A549 (cell line): ENCODE results near the gene UTP15. TPM values are rescaled to one million over a fixed set of nuclear protein-coding genes. Genes with fewer than 3 reads are reported as not detected.

Experiments
- ATAC-seq, 2 experiments: fragments of 200-7000 bp in 1 of 2; fragments of >200 bp in 1 of 2; cut with Nextera tagmentation in 1 of 2; cut with Tn5 transposase in 1 of 2; 3 replicates each; pipeline versions ENCODE4 v1.8.0 to v1.9.1; 2018 to 2020; ENCODE audit warnings: mild to moderate bottlenecking in 1 of 2, moderate library complexity in 1 of 2
- CTCF ChIA-PET: fragments of 300-600 bp; sonication (Branson Sonifier 250); formaldehyde crosslinking; extraction: SDS; loops from one replicate; lab custom pipeline; 2021; ENCODE audit warnings: antibody characterized with exemption, inconsistent platforms; lab: Yijun Ruan, JAX
- POLR2A ChIA-PET: fragments of 350-600 bp; formaldehyde crosslinking; extraction: SDS; loops from one replicate; lab custom pipeline; 2021; ENCODE audit warnings: antibody characterized with exemption, inconsistent platforms; lab: Yijun Ruan, JAX
- DNase-seq, 2 experiments: peaks; one replicate each; pipeline versions ENCODE4 v3.0.0 to v3.0.0-alpha.2; 2011 to 2016; ENCODE audit warnings: low read depth in 1 of 2, low spot score in 1 of 2
- FAIRE-seq: peaks from 2 replicates; lab custom pipeline; 2011; peaks lifted over from hg19 to GRCh38; lab: Jason Lieb, UNC
- H3K27ac ChIP-seq, 2 experiments: fragments of >200 bp; sonication (Bioruptor Twin); formaldehyde crosslinking; 3 replicates each; pipeline ENCODE4 v1.5.1; 2016 to 2017
- H3K4me1 ChIP-seq: fragments of >200 bp; sonication (Bioruptor Twin); formaldehyde crosslinking; 3 replicates; pipeline ENCODE4 v1.6.1; 2016
- H3K4me2 ChIP-seq: fragments of >200 bp; sonication (Bioruptor Twin); formaldehyde crosslinking; 3 replicates; pipeline ENCODE4 v1.6.1; 2016
- H3K4me3 ChIP-seq: fragments of >200 bp; sonication (Bioruptor Twin); formaldehyde crosslinking; 3 replicates; pipeline ENCODE4 v1.5.1; 2016
- H3K9me3 ChIP-seq: fragments of >200 bp; sonication (Bioruptor Twin); formaldehyde crosslinking; 3 replicates; pipeline ENCODE4 v1.6.1; 2016
- BCL3 ChIP-seq: fragments of >200 bp; sonication (Bioruptor Twin); formaldehyde crosslinking; IDR thresholded peaks from 3 replicates; pipeline ENCODE4 v1.6.1; 2016
- BHLHE40 ChIP-seq: IDR thresholded peaks from 2 replicates; pipeline ENCODE4 v1.6.1; 2012; ENCODE audit warnings: low read depth, low read length, inconsistent platforms
- CBX8 ChIP-seq: fragments of 200-600 bp; sonication (generic); IDR thresholded peaks from 2 replicates; pipeline ENCODE4 v1.6.1; 2016
- E2F6 ChIP-seq: IDR thresholded peaks from 2 replicates; pipeline ENCODE4 v1.6.1; 2012; ENCODE audit warnings: low read depth, borderline replicate concordance
- EHF ChIP-seq: fragments of 250-450 bp; sonication (Bioruptor Pico); IDR thresholded peaks from 2 replicates; pipeline ENCODE4 v1.5.0; 2020; ENCODE audit warnings: mild to moderate bottlenecking
- ELK1 ChIP-seq: fragments of 150-350 bp; IDR thresholded peaks from 2 replicates; pipeline ENCODE4 v1.6.1; 2014; ENCODE audit warnings: low read depth, mild to moderate bottlenecking, low read length
- EP300 ChIP-seq, 2 experiments: fragments of >200 bp; sonication (Bioruptor Twin); formaldehyde crosslinking; IDR thresholded peaks; 2 replicates in 1 of 2; 3 replicates in 1 of 2; pipeline ENCODE4 v1.6.1; 2016 to 2017
- FOSB ChIP-seq: fragments of 250-450 bp; sonication (Bioruptor Pico); IDR thresholded peaks from 2 replicates; pipeline ENCODE4 v1.5.0; 2020; ENCODE audit warnings: mild to moderate bottlenecking, moderate library complexity
- FOSL2 ChIP-seq, 2 experiments: fragments of 450-650 bp in 1 of 2; fragments of >200 bp in 1 of 2; sonication (Bioruptor Twin) in 1 of 2; formaldehyde crosslinking; IDR thresholded peaks; 2 replicates each; pipeline versions ENCODE4 v1.5.0 to v1.6.1; 2016 to 2020; ENCODE audit warnings: mild to moderate bottlenecking in 1 of 2, moderate library complexity in 1 of 2
- GATA3 ChIP-seq: IDR thresholded peaks from 2 replicates; pipeline ENCODE4 v1.6.1; 2012; ENCODE audit warnings: borderline replicate concordance
- HOXA7 ChIP-seq: fragments of 250-450 bp; sonication (Bioruptor Pico); IDR thresholded peaks from 2 replicates; pipeline ENCODE4 v1.5.0; 2020; ENCODE audit warnings: mild to moderate bottlenecking, moderate library complexity
- HOXB5 ChIP-seq: fragments of 250-450 bp; sonication (Bioruptor Pico); IDR thresholded peaks from 2 replicates; pipeline ENCODE4 v1.5.0; 2020; ENCODE audit warnings: mild to moderate bottlenecking, moderate library complexity
- JUN ChIP-seq, 2 experiments: fragments of >200 bp; sonication (Bioruptor Twin); formaldehyde crosslinking; IDR thresholded peaks; 2 replicates in 1 of 2; 3 replicates in 1 of 2; pipeline ENCODE4 v1.6.1; 2016 to 2017
- JUNB ChIP-seq: fragments of >200 bp; sonication (Bioruptor Twin); formaldehyde crosslinking; IDR thresholded peaks from 2 replicates; pipeline ENCODE4 v1.6.1; 2016
- KDM1A ChIP-seq: fragments of 200-600 bp; sonication (generic); IDR thresholded peaks from 2 replicates; pipeline ENCODE4 v1.6.1; 2016; ENCODE audit warnings: low read depth, mild to moderate bottlenecking
- MAFK ChIP-seq: fragments of 450-650 bp; IDR thresholded peaks from 2 replicates; pipeline ENCODE4 v1.6.1; 2014; ENCODE audit not compliant: partially characterized antibody
- MAX ChIP-seq: IDR thresholded peaks from 2 replicates; pipeline ENCODE4 v1.6.1; 2012
- MYC ChIP-seq: IDR thresholded peaks from 2 replicates; pipeline ENCODE4 v1.6.1; 2012; ENCODE audit warnings: mild to moderate bottlenecking, inconsistent platforms, low read length, improper control_type of control experiment, borderline replicate concordance
- PHF8 ChIP-seq: fragments of 200-600 bp; sonication (generic); IDR thresholded peaks from 2 replicates; pipeline ENCODE4 v1.6.1; 2016; ENCODE audit warnings: low read depth, mild to moderate bottlenecking, antibody characterized with exemption, moderate library complexity, borderline replicate concordance
- POLR2A ChIP-seq: IDR thresholded peaks from 2 replicates; pipeline ENCODE4 v1.6.1; 2012; ENCODE audit warnings: mild to moderate bottlenecking, low read length
- RAD21 ChIP-seq, 2 experiments: fragments of >200 bp in 1 of 2; sonication (Bioruptor Twin) in 1 of 2; formaldehyde crosslinking in 1 of 2; IDR thresholded peaks in 1 of 2; conservative IDR thresholded peaks in 1 of 2; 2 replicates in 1 of 2; 3 replicates in 1 of 2; pipeline ENCODE4 v1.6.1; 2012 to 2018; ENCODE audit warnings: inconsistent platforms in 1 of 2
- RARB ChIP-seq: fragments of 250-450 bp; sonication (Bioruptor Pico); IDR thresholded peaks from 2 replicates; pipeline ENCODE4 v1.8.0; 2021; ENCODE audit warnings: mild to moderate bottlenecking, moderate library complexity
- SREBF2 ChIP-seq: fragments of 450-650 bp; IDR thresholded peaks from 2 replicates; pipeline ENCODE4 v1.6.1; 2014; ENCODE audit warnings: mild to moderate bottlenecking, moderate library complexity
- TFCP2L1 ChIP-seq: fragments of 250-450 bp; sonication (Bioruptor Pico); IDR thresholded peaks from 2 replicates; pipeline ENCODE4 v1.5.0; 2021; ENCODE audit warnings: mild to moderate bottlenecking
- USF2 ChIP-seq: fragments of 450-650 bp; IDR thresholded peaks from 2 replicates; pipeline ENCODE4 v1.6.1; 2014; ENCODE audit warnings: antibody characterized with exemption
- ZSCAN20 ChIP-seq: fragments of 250-450 bp; sonication (Bioruptor Pico); IDR thresholded peaks from 2 replicates; pipeline ENCODE4 v1.8.0; 2022; ENCODE audit warnings: mild to moderate bottlenecking, moderate library complexity
- WGBS: methylation state at CpG from one replicate; pipeline ENCODE4 v1.1.6; 2017; ENCODE audit errors: missing lambda C conversion rate; 5-methylcytosine and 5-hydroxymethylcytosine counted together
- polyA plus RNA-seq, 4 experiments: library from polyadenylated mRNA; depleted of rRNA in 3 of 4; stranded (reverse); fragments of >200 nt; fragmentation: RNase III in 1 of 4; extraction: RNeasy Plus Mini Kit Qiagen cat#74134 plus additional on column Dnase treatment in 1 of 4; gene quantifications; 2 replicates in 3 of 4; 3 replicates in 1 of 4; pipeline ENCODE4 v1.2.3, GENCODE V29; 2011 to 2017

The UTP15 gene
- polyA plus RNA-seq, 2 of the 4 experiments (the other 2 are of a cell fraction): 21.6 to 44.0 TPM

- Histone ChIP-seq H3K27ac (peak overlapping the region in 1 of 2 experiments; percentile 82; a peak in 1 of 6 replicates), H3K9me3 (peaks cover 9% of the 10 kb centered on the region; the same call in 1 of the 3 replicates), H3K4me2 (no peak overlapping the region), H3K4me3 (no peak overlapping the region), H3K4me1 (peaks cover 39% of the 10 kb centered on the region)
- no peak for ATAC-seq
- 93% methylated on average over 5 of the region's 5 CpGs for WGBS
- ChIA-PET POLR2A (no interaction called here), CTCF (interaction anchor here (3.0 to 5.2 kb wide), 2 partner anchors 13 to 189 kb away, joined by 8 to 30 read pairs; no protein-coding TSS in a partner anchor)
- FAIRE-seq: no peak
- TF ChIP-seq HOXA7 (CRISPR knock-in tag) (no peak), PHF8 (no peak), KDM1A (no peak), HOXB5 (CRISPR knock-in tag) (no peak), BHLHE40 (no peak), MYC (no peak), SREBF2 (no peak), RARB (CRISPR knock-in tag) (no peak), E2F6 (no peak), TFCP2L1 (CRISPR knock-in tag) (no peak), ELK1 (no peak), EHF (CRISPR knock-in tag) (no peak), JUN (IDR thresholded peaks at IDR 0.05) (no peak), CBX8 (no peak), FOSB (CRISPR knock-in tag) (no peak)
- DNase-seq: no peak
Measured at GRCh38 chr5:73603998-73604397, 38.5 kb downstream of the UTP15 start.

- FAIRE-seq (peak; percentile 74), ATAC-seq (peak; percentile 89 to 96), DNase-seq (peak; percentile 31 to 84)
- ChIA-PET POLR2A (interaction anchor here (1.1 kb wide), 1 partner anchor 20 kb away, joined by 3 read pairs; no protein-coding TSS in a partner anchor), CTCF (interaction anchor here (1.0 to 5.2 kb wide), 3 partner anchors 14 to 187 kb away, joined by 3 to 30 read pairs (median 8); no protein-coding TSS in a partner anchor)
- Histone ChIP-seq H3K4me2 (peak overlapping the region; percentile 81), H3K4me3 (no peak overlapping the region; the same call in 2 of the 3 replicates), H3K27ac (peak overlapping the region; percentile 80 to 82), H3K9me3 (peaks cover 9% of the 10 kb centered on the region; the same call in 1 of the 3 replicates), H3K4me1 (peaks cover 39% of the 10 kb centered on the region)
- TF ChIP-seq BCL3: peak; percentile 37; the same call in 1 of the 3 replicates
- TF ChIP-seq USF2: no peak
- no peak for TF ChIP-seq RAD21 (conservative IDR thresholded peaks at IDR 0.05 in 1 of 2, IDR thresholded peaks at IDR 0.05 in 1 of 2)
- TF ChIP-seq SREBF2: no peak
- TF ChIP-seq JUNB: peak; percentile 36; the same call in 1 of the 2 replicates
- peak; percentile 38; the same call in 1 of the 2 replicates for TF ChIP-seq MAX
- TF ChIP-seq GATA3: peak; percentile 76
- no peak for TF ChIP-seq POLR2A
- TF ChIP-seq MAFK: no peak
- TF ChIP-seq EHF (CRISPR knock-in tag): 0 out of 2 replicates have a peak, but pooled peaks have one; percentile 10
- TF ChIP-seq ZSCAN20 (CRISPR knock-in tag): 0 out of 2 replicates have a peak, but pooled peaks have one; percentile 1
- TF ChIP-seq EP300 (IDR thresholded peaks at IDR 0.05): 0 out of 5 replicates have a peak, but pooled peaks of 1 of the 2 experiments have one; percentile 12
- no peak for TF ChIP-seq E2F6
- TF ChIP-seq FOSL2 (IDR thresholded peaks at IDR 0.05): no peak
- peak; percentile 39 for TF ChIP-seq FOSL2 (CRISPR knock-in tag; IDR thresholded peaks at IDR 0.05)
- no peak for TF ChIP-seq ELK1
- WGBS: 5% methylated on average over 8 of the region's 8 CpGs
Measured at GRCh38 chr5:73605223-73606087, 39.9 kb downstream of the UTP15 start.
